Stimulated activated CD8-positive, alpha-beta memory T cell treated with anti-CD3 and anti-CD28 coated beads, Interleukin-4, amount 100 ng/mL, for 1 hour (primary cell): ENCODE results near the gene SLC6A18.
"Not testable (repeated sequence)": the region's sequence is repeated elsewhere in the genome, so short reads cannot be mapped to it uniquely, and the experiment has no call there.

ENCODE experiments used
- DNase-seq, 2 donors: peaks; one replicate each; pipeline ENCODE4 v3.0.0-alpha.2; 2020; ENCODE audit warnings: low read depth in 2 of 2, low spot score in 1 of 2

Gene SLC6A18

DNA sequence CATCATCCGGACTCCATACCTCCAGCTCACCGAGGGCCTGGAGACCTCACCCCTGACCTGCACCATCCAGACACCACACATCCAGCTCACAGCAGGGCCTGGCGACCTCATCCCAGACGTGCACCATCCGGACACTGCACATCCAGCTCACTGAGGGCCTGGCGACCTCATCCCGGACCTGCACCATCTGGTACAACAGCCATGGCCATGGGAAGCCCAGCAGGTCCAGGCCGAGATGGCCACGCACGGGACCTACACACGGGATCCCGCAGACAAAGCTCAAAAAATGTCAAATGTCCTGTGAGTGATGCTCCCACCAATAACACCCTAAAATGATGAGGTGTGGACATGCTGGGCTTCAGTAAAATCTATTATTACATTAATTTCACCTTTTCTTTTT, 60.0 kb downstream of the SLC6A18 start:
- DNase-seq: no peak

DNA sequence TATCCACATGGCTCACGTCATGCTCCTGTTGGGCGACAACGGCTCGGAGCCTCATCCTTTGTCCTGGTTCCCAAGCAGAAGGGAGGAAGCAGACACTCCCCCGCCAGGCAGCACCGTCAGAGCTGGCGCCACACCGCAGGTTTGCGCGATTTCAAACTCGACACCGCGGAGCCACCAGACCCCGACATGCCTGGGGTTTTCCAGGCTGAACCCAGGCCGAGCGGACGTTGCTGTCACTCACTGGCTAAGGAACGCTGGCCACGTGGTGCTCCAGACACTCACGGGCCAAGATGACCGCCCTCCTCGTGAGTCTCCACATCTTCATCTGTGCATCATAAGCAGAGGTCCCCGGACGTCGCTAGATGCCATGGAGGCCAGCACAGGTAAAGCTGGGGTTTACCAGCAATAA, 60.7 kb downstream of the SLC6A18 start:
- DNase-seq: no peak

DNA sequence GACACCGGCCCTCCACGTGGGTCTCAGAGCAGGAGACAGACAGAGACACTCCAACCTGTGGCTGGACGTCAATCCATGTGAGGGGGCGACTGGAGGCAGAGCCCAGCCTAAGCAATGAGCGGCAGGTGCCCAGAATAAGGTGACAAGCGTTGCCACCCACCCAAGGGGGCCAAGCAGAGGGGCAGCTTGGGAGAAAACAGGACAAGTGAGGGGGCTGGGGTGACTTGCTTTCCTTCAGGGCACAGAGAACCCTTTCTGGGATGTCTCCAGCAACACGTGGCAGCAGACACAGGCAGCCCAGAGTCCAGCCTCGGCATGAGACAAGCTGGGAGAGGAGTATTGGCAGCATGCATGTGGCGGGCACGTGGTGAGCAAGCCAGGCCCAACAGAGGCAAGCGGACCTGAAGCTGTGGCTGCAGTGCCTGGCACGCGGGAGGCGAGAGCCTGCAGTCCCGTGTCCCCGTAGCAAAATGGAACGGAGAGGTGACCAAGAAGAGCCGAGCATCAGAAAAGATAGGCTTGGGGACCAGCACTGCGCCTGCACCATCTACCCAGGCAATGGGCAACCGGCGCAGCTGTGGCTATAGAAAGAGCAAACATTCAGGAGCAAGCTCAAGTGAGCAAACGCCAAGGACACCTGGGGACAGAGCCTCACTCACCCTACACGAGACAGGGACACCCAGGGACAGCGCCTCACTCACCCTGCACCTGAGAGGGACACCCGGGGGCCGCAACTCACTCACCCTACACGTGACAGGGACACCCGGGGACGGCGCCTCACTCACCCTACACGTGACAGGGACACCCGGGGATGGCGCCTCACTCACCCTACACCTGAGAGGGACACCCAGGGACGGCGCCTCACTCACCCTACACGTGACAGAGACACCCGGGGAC, 63.5 kb downstream of the SLC6A18 start:
- DNase-seq: no peak

- not testable (repeated sequence) for DNase-seq
Measured at GRCh38 chr5:1289559-1289958, 64.4 kb downstream of the SLC6A18 start.

DNA sequence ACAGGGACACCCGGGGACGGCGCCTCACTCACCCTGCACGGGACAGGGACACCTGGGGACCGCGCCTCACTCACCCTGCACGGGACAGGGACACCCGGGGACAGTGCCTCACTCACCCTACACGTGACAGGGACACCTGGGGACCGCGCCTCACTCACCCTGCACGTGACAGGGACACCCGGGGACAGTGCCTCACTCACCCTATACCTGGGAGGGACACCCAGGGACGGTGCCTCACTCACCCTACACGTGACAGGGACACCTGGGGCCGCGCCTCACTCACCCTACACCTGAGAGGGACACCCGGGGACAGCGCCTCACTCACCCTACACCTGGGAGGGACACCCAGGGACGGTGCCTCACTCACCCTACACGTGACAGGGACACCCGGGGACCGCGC, 65.8 kb downstream of the SLC6A18 start:
- DNase-seq: not testable (repeated sequence)

DNA sequence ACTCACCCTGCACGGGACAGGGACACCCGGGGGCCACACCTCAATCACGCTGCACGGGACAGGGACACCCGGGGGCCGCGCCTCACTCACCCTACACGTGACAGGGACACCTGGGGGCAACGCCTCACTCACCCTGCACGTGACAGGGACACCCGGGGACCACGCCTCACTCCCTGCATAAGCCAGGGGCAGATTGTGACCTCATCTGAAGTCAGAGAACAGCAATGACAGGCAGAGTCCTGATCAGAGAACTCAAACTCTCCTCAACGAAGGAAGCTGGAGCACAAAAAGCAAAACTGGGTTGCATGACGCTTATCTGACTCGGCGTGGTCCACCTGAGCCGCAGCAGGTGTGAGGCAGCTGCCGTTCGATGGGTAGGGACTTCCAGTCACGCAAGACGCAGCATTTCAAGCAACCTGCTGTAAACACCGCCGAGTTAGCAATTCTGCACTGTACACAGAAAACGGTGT, 66.5 kb downstream of the SLC6A18 start:
- no peak for DNase-seq

DNA sequence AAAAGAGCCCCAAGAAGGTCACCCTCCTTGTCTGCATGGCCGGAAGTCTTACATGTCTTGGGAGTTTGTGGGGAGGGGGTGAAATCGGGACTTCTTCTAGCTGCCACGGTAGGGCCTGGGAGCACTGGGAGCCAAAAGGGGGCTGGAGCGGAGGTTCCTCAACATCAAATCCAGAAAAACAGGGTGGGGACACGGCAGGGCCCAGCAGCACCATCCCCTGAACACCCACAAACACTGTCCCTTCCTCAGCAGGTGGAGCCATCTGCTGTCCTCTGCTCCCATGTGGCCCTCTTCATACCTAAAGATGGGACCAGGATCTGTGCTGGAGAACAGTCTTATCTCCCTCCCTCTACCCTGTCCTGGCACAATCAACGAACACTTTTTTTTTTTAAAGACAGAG, 67.0 kb downstream of the SLC6A18 start:
- no peak for DNase-seq

- no peak for DNase-seq
Measured at GRCh38 chr5:1292846-1293415, 67.8 kb downstream of the SLC6A18 start.

GRCh38 chr5:1293416-1294205, 68.4 kb downstream of the SLC6A18 start:
- DNase-seq: no peak

DNA sequence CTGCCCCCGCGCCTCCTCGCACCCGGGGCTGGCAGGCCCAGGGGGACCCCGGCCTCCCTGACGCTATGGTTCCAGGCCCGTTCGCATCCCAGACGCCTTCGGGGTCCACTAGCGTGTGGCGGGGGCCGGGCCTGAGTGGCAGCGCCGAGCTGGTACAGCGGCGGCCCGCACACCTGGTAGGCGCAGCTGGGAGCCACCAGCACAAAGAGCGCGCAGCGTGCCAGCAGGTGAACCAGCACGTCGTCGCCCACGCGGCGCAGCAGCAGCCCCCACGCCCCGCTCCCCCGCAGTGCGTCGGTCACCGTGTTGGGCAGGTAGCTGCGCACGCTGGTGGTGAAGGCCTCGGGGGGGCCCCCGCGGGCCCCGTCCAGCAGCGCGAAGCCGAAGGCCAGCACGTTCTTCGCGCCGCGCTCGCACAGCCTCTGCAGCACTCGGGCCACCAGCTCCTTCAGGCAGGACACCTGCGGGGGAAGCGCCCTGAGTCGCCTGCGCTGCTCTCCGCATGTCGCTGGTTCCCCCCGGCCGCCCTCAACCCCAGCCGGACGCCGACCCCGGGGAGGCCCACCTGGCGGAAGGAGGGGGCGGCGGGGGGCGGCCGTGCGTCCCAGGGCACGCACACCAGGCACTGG, 69.1 kb downstream of the SLC6A18 start:
- DNase-seq: no peak

- DNase-seq: peak in 1 of 2 donors; percentile 49
Measured at GRCh38 chr5:1294835-1295649, 69.9 kb downstream of the SLC6A18 start, which contains the start of gene TERT. Gene TERT (minus strand): TSS chr5:1295068. CDS start chr5:1294989, 79 bp downstream.

GRCh38 chr5:1295650-1296037, 70.5 kb downstream of the SLC6A18 start:
- no peak for DNase-seq
